ENCODE data around the gene CLCNKA. TPM values are rescaled to one million over a fixed set of nuclear protein-coding genes. Genes with fewer than 3 reads are reported as not detected.

Gene CLCNKA
- total RNA-seq, 4 donors from 2014 or later, result 2.9 TPM; not detected in 3

- intact Hi-C loops (cut with DNase I; ENCODE audit: low total_unique reads), result no loop called here
- no peaks in the 10 kb centered on the region for H3K36me3 ChIP-seq
Observed at GRCh38 chr1:15992582-15993500, 29.0 kb upstream of the CLCNKA start.

GRCh38 chr1:15993666-15994065, 28.2 kb upstream of the CLCNKA start:
- H3K9me3 ChIP-seq, result no peaks in the 10 kb centered on the region
- no peak for TF ChIP-seq POLR2A (IDR thresholded peaks at IDR 0.05)
- no peak for TF ChIP-seq CTCF (IDR thresholded peaks at IDR 0.05)
- no peaks in the 10 kb centered on the region for H3K36me3 ChIP-seq
- no peak overlapping the region for H3K4me3 ChIP-seq
- no peak overlapping the region for H3K27ac ChIP-seq
- no peaks in the 10 kb centered on the region for H3K27me3 ChIP-seq
- H3K4me1 ChIP-seq, result no peaks in the 10 kb centered on the region
- intact Hi-C loops (cut with DNase I; ENCODE audit: low total_unique reads), result no loop called here
- DNase-seq, result no peak

More at GRCh38 chr1:15992582-15993500, 29.0 kb upstream of the CLCNKA start:
- no peak overlapping the region for H3K27ac ChIP-seq
- no peaks in the 10 kb centered on the region for H3K9me3 ChIP-seq
- H3K27me3 ChIP-seq, result no peaks in the 10 kb centered on the region
- TF ChIP-seq POLR2A (IDR thresholded peaks at IDR 0.05), result no peak
- no peak for TF ChIP-seq CTCF (IDR thresholded peaks at IDR 0.05)
- DNase-seq, result no peak
- H3K4me1 ChIP-seq, result no peaks in the 10 kb centered on the region
- H3K4me3 ChIP-seq, result no peak overlapping the region

- Histone ChIP-seq H3K4me1 (no peaks in the 10 kb centered on the region), H3K36me3 (no peaks in the 10 kb centered on the region), H3K4me3 (no peak overlapping the region), H3K27ac (no peak overlapping the region), H3K9me3 (no peaks in the 10 kb centered on the region), H3K27me3 (no peaks in the 10 kb centered on the region)
- no peak for DNase-seq
- intact Hi-C loops (cut with DNase I; ENCODE audit: low total_unique reads), result no loop called here
- no peak for TF ChIP-seq POLR2A (IDR thresholded peaks at IDR 0.05)
- TF ChIP-seq CTCF (IDR thresholded peaks at IDR 0.05), result no peak
Observed at GRCh38 chr1:15994081-15994480, 27.8 kb upstream of the CLCNKA start.

- H3K27ac ChIP-seq, result no peak overlapping the region
Observed at GRCh38 chr1:15994590-15995351, 27.1 kb upstream of the CLCNKA start.

More at GRCh38 chr1:15994590-15995351, 27.1 kb upstream of the CLCNKA start:
- TF ChIP-seq CTCF (IDR thresholded peaks at IDR 0.05), result peak; percentile 69 to 94 (median 82)
- TF ChIP-seq POLR2A (IDR thresholded peaks at IDR 0.05), result peak in 1 of 2 donors; percentile 11
- Histone ChIP-seq H3K36me3 (no peaks in the 10 kb centered on the region), H3K4me1 (no peaks in the 10 kb centered on the region), H3K4me3 (no peak overlapping the region), H3K27me3 (no peaks in the 10 kb centered on the region), H3K9me3 (no peaks in the 10 kb centered on the region)
- peak; percentile 54 to 70 for DNase-seq
- intact Hi-C loops (cut with DNase I; ENCODE audit: low total_unique reads), result no loop called here
